DMS153 treated with DMSO at 0.1 percent for 48 hours (cell line): ENCODE measurements around the gene NELFB.
"Not testable (repeated sequence)": the region's sequence is repeated elsewhere in the genome, so short reads cannot be mapped to it uniquely, and the experiment has no call there.

Experiments used
- DNase-seq: peaks from one replicate; lab custom pipeline; 2025; ENCODE audit not compliant: unreplicated experiment; lab: John Stamatoyannopoulos, UW

The NELFB gene

GRCh38 chr9:137234758-137235423 is 20.2 kb upstream of the NELFB start:
- no peak for DNase-seq

- DNase-seq, result no peak
Measured at GRCh38 chr9:137235424-137236237, 19.5 kb upstream of the NELFB start.

- DNase-seq, result peak; percentile 53
Measured at GRCh38 chr9:137236238-137236935, 18.7 kb upstream of the NELFB start.

- DNase-seq, result no peak
Measured at GRCh38 chr9:137236936-137237421, 18.1 kb upstream of the NELFB start.

GRCh38 chr9:137237759-137238726 is 17.1 kb upstream of the NELFB start:
- DNase-seq, result peak; percentile 83

GRCh38 chr9:137239541-137240200 is 15.5 kb upstream of the NELFB start:
- not testable (repeated sequence) for DNase-seq

GRCh38 chr9:137240318-137240840 is 14.7 kb upstream of the NELFB start:
- peak; percentile 98 for DNase-seq

GRCh38 chr9:137240841-137241489 is 14.2 kb upstream of the NELFB start, which contains the start of gene TUBB4B:
TUBB4B (plus strand) TSS chr9:137241287; CDS start chr9:137241361, 74 bp downstream.
- DNase-seq, result peak; percentile 98

- DNase-seq, result no peak
Measured at GRCh38 chr9:137241490-137242268, 13.4 kb upstream of the NELFB start.

GRCh38 chr9:137242269-137243203 is 12.6 kb upstream of the NELFB start:
- no peak for DNase-seq

GRCh38 chr9:137243266-137243625 is 11.9 kb upstream of the NELFB start:
- DNase-seq, result not testable (repeated sequence)

- no peak for DNase-seq
Measured at GRCh38 chr9:137243626-137244485, 11.3 kb upstream of the NELFB start.

GRCh38 chr9:137244486-137245449 is 10.4 kb upstream of the NELFB start:
- no peak for DNase-seq

GRCh38 chr9:137245450-137246421 is 9.4 kb upstream of the NELFB start:
- DNase-seq, result no peak
